ENCODE results near the gene ERBIN. TPM values are rescaled to one million over a fixed set of nuclear protein-coding genes. Genes with fewer than 3 reads are reported as not detected.

Gene ERBIN
- total and polyA plus RNA-seq, 10 of the 15 experiments (the other 5 are each of a cell fraction or from before 2014, with no cell fraction given), result 9.5 to 91.1 (median 49.4) TPM

- TF ChIP-seq, protein P1, sequence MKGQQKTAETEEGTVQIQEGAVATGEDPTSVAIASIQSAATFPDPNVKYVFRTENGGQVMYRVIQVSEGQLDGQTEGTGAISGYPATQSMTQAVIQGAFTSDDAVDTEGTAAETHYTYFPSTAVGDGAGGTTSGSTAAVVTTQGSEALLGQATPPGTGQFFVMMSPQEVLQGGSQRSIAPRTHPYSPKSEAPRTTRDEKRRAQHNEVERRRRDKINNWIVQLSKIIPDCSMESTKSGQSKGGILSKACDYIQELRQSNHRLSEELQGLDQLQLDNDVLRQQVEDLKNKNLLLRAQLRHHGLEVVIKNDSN (IDR thresholded peaks at IDR 0.05; ENCODE audit: borderline replicate concordance, extremely low read length, insufficient read depth, low read depth, low read length), result no peak
Measured at GRCh38 chr5:66072031-66072430, 145.7 kb downstream of the ERBIN start (continued).

DNA sequence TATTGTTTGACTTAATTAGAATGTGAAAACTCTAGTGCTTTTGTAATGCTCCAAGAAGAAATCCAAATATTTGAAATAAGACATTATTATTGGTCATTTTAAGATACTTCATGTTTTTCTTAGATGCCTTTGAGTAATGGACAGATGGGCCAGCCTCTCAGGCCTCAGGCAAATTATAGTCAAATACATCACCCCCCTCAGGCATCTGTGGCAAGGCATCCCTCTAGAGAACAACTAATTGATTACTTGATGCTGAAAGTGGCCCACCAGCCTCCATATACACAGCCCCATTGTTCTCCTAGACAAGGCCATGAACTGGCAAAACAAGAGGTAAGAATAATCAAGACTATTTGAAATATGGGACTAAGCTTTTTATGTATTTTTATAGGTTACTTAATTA lies 148.5 kb downstream of the ERBIN start:
- intact Hi-C loops (cut with micrococcal nuclease; ENCODE audit: unreplicated experiment) (no loop called here), in situ Hi-C loops (cut with MboI) (no loop called here)
- H3K27ac ChIP-seq (ENCODE audit: control insufficient read depth, insufficient read depth), result no peak overlapping the region
- ChIA-PET SMC1A (ENCODE audit: uncharacterized antibody, unreplicated experiment) (interaction anchor here (1.2 to 2.2 kb wide), 3 partner anchors 28 to 332 kb away, joined by 3 to 4 read pairs (median 4); no protein-coding TSS in a partner anchor), CTCF (interaction anchor here (1.1 kb wide), 1 partner anchor 9 kb away, joined by 4 read pairs; no protein-coding TSS in a partner anchor), RAD21 (ENCODE audit: unreplicated experiment) (interaction anchor here (1.4 kb wide), 1 partner anchor 27 kb away, joined by 3 read pairs; no protein-coding TSS in a partner anchor), POLR2A (no interaction called here)
- H3K27me3 ChIP-seq (replicated peaks in 1 of 2; ENCODE audit: control insufficient read depth in 2 of 2, insufficient read depth in 2 of 2, low read length in 1 of 2), result no peaks in the 10 kb centered on the region
- no peak overlapping the region for H3K4me3 ChIP-seq
- TF ChIP-seq POLR2AphosphoS2 (IDR thresholded peaks at IDR 0.05; ENCODE audit: low read depth, low read length), result no peak
- TF ChIP-seq POU2F2 (IDR thresholded peaks at IDR 0.05; ENCODE audit: borderline replicate concordance, low read depth, low read length), result no peak
- no peak for TF ChIP-seq ZNF384 (IDR thresholded peaks at IDR 0.05; ENCODE audit: borderline replicate concordance, low read depth, low read length)
- H3K4me2 ChIP-seq (ENCODE audit: control insufficient read depth, insufficient read depth), result no peak overlapping the region
- no peaks in the 10 kb centered on the region for H4K20me1 ChIP-seq (ENCODE audit: control insufficient read depth, insufficient read depth)
- no TSS peak for BruUV-seq (replicated peaks)
- no peaks in the 10 kb centered on the region for H3K9me3 ChIP-seq (replicated peaks; ENCODE audit: control insufficient read depth, insufficient read depth, low read length)
- FAIRE-seq, result no peak
- DNase-seq (ENCODE audit: low read depth, low spot score), result no peak
- no peak overlapping the region for H3K9ac ChIP-seq (ENCODE audit: control insufficient read depth, insufficient read depth, low read length)
- no peaks in the 10 kb centered on the region for H3K79me2 ChIP-seq (ENCODE audit: control insufficient read depth, insufficient read depth, low read length)
- no peak for ATAC-seq
- peaks cover 0 to 10% of the 10 kb centered on the region in 2 experiments; a peak in 2 of 4 replicates for H3K36me3 ChIP-seq (ENCODE audit: control insufficient read depth in 2 of 2, insufficient read depth in 2 of 2, low read length in 1 of 2)
- no peaks in the 10 kb centered on the region for H3K4me1 ChIP-seq (ENCODE audit: control insufficient read depth, insufficient read depth, low read length)
- no peak overlapping the region for H2AFZ ChIP-seq (ENCODE audit: control insufficient read depth, low read depth, low read length)

DNA sequence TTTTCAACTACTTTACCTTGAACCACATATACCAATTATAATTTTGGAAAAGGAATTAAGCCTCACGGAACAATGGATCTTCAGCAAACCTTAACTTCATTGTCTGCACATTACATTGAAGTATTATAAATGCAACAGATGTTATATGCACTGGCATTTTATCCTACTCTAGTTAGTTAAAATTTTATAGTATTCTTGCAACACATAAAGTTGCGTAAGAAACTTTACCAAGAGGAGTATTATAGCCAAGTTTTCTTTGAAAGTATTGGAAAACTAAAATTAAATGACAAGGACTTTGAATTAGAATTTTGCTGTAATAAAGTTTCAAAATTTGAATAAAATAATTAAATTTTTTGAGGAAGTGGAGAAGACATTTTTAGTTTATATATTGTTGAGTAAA lies 154.3 kb downstream of the ERBIN start:
- CTCF ChIA-PET, result no interaction called here
- TF ChIP-seq EP300 (IDR thresholded peaks at IDR 0.05; ENCODE audit: borderline replicate concordance in 1 of 2, control insufficient read depth in 1 of 2, low read depth in 2 of 2, low read length in 2 of 2) (no peak), EED (IDR thresholded peaks at IDR 0.05; ENCODE audit: low read depth) (no peak), SRF (IDR thresholded peaks at IDR 0.05; ENCODE audit: low read depth in 2 of 2, low read length in 2 of 2) (no peak), KLF5 (IDR thresholded peaks at IDR 0.05; ENCODE audit: partially characterized antibody) (no peak), PAX5 (IDR thresholded peaks at IDR 0.05; ENCODE audit: borderline replicate concordance, low read depth, low read length) (no peak)
- TF ChIP-seq, protein P2, sequence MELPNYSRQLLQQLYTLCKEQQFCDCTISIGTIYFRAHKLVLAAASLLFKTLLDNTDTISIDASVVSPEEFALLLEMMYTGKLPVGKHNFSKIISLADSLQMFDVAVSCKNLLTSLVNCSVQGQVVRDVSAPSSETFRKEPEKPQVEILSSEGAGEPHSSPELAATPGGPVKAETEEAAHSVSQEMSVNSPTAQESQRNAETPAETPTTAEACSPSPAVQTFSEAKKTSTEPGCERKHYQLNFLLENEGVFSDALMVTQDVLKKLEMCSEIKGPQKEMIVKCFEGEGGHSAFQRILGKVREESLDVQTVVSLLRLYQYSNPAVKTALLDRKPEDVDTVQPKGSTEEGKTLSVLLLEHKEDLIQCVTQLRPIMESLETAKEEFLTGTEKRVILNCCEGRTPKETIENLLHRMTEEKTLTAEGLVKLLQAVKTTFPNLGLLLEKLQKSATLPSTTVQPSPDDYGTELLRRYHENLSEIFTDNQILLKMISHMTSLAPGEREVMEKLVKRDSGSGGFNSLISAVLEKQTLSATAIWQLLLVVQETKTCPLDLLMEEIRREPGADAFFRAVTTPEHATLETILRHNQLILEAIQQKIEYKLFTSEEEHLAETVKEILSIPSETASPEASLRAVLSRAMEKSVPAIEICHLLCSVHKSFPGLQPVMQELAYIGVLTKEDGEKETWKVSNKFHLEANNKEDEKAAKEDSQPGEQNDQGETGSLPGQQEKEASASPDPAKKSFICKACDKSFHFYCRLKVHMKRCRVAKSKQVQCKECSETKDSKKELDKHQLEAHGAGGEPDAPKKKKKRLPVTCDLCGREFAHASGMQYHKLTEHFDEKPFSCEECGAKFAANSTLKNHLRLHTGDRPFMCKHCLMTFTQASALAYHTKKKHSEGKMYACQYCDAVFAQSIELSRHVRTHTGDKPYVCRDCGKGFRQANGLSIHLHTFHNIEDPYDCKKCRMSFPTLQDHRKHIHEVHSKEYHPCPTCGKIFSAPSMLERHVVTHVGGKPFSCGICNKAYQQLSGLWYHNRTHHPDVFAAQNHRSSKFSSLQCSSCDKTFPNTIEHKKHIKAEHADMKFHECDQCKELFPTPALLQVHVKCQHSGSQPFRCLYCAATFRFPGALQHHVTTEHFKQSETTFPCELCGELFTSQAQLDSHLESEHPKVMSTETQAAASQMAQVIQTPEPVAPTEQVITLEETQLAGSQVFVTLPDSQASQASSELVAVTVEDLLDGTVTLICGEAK (IDR thresholded peaks at IDR 0.05; ENCODE audit: borderline replicate concordance), result no peak

More for the DNA sequence above, 154.3 kb downstream of the ERBIN start:
- Histone ChIP-seq H3K9me3 (replicated peaks; ENCODE audit: control insufficient read depth, insufficient read depth, low read length) (no peaks in the 10 kb centered on the region), H3K4me2 (ENCODE audit: control insufficient read depth, insufficient read depth) (no peak overlapping the region), H3K9ac (ENCODE audit: control insufficient read depth, insufficient read depth, low read length) (no peak overlapping the region), H3K4me3 (no peak overlapping the region), H3K4me1 (ENCODE audit: control insufficient read depth, insufficient read depth, low read length) (no peaks in the 10 kb centered on the region), H3K27me3 (replicated peaks in 1 of 2; ENCODE audit: control insufficient read depth in 2 of 2, insufficient read depth in 2 of 2, low read length in 1 of 2) (no peaks in the 10 kb centered on the region), H3K36me3 (ENCODE audit: control insufficient read depth in 2 of 2, insufficient read depth in 2 of 2, low read length in 1 of 2) (peaks cover 0 to 4% of the 10 kb centered on the region in 2 experiments; a peak in 1 of 4 replicates), H3K27ac (ENCODE audit: control insufficient read depth, insufficient read depth) (no peak overlapping the region), H2AFZ (ENCODE audit: control insufficient read depth, low read depth, low read length) (no peak overlapping the region), H3K79me2 (ENCODE audit: control insufficient read depth, insufficient read depth, low read length) (no peaks in the 10 kb centered on the region), H4K20me1 (ENCODE audit: control insufficient read depth, insufficient read depth) (no peaks in the 10 kb centered on the region)
- 98% methylated on average over 2 of the region's 2 CpGs for WGBS (ENCODE audit: insufficient coverage, insufficient replicate concordance, low lambda C conversion rate, missing lambda C conversion rate)
- SMC1A ChIA-PET (ENCODE audit: uncharacterized antibody, unreplicated experiment), result interaction anchor here (0.6 kb wide), 1 partner anchor 27 kb away, joined by 3 read pairs; no protein-coding TSS in a partner anchor
- intact Hi-C loops (cut with micrococcal nuclease; ENCODE audit: unreplicated experiment), result no loop called here
- RAD21 ChIA-PET (ENCODE audit: unreplicated experiment), result no interaction called here
- BruUV-seq (replicated peaks), result no TSS peak
- in situ Hi-C loops (cut with MboI), result no loop called here
- POLR2A ChIA-PET, result no interaction called here
- DNase-seq (ENCODE audit: low read depth, low spot score), result no peak
- no peak for ATAC-seq
- FAIRE-seq, result no peak

Measured in GM12878 (cell line).